Inflammatory macrophage (primary cell): ENCODE results near the gene RGS6.

Experiments
- DNase-seq, 2 donors: peaks; one replicate each; pipeline ENCODE4 v3.0.0-alpha.2; 2020 to 2022

RGS6 gene

DNA sequence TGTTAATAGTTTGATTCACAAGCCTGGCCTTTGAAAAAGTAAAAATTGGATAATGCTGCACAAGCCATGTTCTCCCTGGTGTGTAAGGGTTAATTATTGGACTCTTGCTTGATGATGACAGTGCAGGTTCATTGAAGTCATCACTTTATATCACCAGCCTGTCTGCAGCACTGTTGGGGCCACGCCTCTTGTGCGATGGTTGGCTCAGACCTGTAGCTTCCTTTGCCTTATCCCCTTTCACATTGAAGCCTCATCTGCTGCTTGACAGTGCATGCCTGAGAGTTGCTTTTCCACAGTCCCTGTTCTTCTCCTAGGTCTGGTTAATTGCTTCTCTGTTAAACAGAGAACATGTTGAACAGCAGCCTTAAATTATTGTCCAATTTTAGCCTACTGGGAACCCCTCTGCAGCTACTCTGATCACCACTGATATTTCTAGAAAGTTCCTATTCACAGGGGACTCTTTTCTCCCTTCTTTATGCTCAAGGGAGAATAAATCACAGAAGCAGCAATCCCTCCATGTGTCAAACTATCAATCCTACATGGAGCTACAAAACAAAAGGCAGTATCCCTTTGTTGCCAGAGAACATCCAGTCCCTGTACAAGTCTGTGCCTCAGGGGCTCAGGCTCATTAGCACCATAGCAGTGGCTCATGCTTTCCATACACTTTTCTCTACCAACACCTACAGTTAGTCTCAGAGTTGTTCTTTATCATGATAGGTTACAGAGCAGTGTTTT, 322.1 kb downstream of the RGS6 start:
- DNase-seq, result no peak

DNA sequence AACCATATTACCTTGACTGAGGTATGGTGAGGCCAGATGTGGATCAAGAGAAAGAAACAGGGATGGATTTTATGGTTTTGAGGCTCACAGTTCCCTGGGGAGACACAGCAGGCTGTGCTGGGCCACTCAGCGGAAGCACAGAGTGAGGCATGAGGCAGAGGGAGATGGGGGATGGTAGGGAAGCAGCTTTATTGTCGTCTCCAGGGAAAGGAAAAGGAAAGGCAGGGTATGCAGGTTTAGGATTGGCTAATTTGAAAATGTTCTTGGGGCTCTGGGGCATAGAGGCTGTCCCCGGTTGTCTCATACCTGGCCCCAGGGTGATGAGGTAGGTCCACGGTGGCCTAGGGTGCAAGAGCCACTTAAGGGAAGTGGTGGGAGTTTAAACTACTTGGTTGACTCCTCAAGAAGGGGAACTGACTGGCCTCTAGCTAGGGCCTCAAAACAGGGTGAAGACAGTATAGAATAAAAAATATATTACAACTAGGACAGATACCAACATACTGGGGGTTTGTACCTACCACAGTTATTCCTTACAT, 322.8 kb downstream of the RGS6 start:
- DNase-seq, result no peak

DNA sequence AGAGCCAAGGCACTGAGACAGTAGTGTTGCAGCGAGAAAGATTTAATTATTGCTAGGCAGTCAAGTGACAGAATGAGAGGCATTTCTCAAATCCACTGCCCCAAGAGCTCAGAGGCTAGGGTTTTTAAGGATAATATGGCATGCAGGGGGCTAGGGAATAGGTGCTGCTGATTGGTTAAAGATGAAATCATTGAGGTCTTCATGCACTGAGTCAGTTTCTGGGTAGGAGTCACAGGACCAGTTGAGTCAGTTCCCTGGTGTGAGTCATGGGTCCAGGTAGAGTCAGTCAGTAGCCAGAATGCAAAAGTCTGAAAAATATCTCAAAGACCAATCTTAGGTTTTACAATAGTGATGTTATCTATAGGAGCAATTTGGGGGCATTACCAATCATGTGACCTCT, 323.8 kb downstream of the RGS6 start:
- DNase-seq, result no peak

DNA sequence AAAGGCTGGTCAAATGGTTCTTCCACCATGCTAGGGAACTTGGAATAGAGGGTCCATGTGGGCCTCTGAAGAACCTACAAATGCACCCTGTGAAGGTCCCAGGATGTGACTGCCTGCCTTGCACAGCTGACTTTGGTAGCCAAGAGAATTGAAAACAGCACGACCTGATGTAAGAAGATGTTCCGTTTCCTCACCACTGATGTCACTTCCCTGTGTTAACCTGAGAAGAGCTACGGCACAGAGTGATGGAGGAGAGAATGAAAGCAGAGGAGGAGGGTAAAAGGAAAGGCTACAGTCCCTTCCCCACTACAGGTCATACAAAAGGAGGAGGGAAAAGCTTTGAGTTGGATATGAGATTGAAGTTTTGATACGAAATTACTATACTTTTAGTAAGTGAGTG, 328.8 kb downstream of the RGS6 start:
- no peak for DNase-seq

DNA sequence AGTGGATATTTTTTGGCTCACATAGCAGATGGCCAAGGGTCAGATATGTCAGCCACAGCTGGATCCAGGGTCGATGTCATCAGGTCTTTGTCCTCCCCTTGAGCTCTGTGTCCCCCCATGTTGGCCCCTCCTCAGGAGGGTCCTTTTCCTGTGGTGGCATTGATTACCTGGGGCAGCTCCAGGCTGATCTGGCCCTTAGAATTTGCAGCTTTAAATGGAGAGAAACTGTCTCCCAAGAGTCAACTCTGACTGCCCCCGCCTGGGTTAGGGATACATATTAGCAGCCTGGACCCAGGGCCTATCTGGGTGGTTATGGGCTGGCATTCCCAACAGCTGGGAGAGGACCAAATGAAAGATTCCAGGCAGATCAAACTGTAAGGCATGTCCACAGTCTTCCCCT, 330.5 kb downstream of the RGS6 start:
- no peak for DNase-seq

DNA sequence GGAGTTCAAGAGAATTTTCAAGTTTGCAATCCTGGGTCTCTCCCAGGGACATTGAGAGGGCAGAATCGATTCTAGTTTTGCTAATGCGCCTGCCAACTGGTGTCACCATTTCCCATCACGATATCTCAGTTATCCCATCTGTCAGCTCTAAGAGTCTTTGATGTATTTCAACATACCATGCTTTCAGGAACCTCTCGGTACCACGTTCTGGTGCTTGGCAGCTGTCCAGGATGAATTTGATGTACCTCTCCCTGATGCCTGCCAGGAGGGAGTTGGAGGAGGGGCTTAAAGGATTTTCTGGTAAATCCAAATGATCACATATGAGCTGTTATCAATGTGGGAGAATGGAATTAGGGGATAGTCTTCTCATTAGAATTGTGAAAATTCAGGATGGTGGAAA, 332.5 kb downstream of the RGS6 start:
- no peak for DNase-seq

DNA sequence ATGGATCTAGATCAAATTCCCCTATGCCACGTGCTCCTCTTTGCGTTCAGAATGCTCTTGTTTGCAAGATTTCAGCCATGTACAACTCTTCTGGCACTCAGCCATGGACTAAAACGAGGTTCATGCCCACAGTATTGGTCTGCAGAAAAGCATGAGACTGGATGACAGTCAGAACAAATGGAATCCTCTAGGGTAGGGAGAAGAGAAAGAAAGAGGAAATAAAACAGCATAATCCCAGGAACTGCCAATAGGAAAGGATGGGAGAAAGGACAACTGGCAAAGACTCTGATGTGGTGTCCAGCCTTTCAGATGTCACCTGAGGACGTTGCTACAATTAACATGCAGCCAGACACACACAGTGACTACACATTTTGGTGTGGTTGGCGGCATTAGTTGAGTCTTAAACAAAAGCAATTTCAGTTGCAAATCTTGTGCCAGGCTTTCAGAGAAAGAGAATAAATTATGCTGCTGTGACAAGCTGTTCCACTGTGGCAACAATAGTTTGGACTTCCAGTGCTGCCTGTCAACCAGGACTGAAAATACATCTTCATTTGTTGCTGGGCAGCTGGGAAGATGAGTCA, 338.0 kb downstream of the RGS6 start:
- DNase-seq, result no peak

DNA sequence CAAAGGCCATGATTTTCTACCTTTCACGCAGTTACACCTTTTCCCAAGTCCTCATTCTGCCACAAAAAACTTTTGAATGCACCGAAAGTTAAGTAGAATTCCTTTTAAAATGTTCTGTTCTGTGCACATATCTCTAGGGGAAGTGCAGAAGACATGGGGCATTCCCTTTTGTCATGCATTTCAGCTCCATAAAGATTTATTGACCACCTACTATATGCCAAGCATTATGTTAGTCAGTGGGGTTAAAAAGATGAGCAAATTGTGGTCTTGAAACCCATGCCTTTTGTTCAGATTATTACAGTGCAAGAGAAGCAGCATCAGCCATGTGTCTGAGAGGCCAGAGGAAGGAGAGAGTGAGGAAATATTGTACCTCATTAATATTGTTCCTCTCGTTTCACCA, 338.5 kb downstream of the RGS6 start:
- DNase-seq, result no peak

DNA sequence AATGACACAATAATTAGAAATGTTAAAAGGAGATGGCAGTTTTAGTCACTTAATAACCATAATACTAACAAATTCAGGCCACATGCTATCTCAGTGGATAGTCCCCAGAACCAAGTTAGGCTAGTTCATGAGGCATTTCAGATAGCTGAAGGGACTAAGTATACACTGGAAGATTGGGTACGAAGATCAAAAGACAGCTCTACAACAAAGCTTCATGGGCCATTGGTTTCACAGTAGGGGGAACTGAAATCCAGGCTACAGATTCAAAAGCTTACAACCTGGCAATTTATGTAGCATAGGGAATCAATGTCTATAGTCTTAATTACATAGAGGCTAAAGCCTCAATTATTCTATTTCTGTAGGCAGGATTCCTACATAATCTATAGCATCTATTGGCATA, 343.0 kb downstream of the RGS6 start:
- no peak for DNase-seq

DNA sequence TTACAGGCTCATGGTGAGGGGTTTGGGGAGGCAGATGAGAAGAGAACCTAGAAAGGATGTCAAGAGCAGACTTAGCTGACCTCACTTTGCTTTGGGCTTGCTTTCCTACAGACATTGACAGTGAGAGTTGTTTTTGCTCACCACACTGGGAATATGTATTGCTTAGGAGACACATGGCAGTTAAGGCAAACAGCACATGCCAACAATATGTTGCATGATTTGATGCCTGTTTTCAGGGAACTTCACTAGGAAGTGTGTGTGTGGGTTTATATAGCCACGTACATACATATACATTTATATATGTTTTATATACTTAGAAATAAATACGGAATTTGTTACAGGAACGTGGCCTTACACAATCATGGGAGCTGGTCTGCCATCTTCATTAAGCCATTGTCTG, 346.1 kb downstream of the RGS6 start:
- DNase-seq, result no peak

DNA sequence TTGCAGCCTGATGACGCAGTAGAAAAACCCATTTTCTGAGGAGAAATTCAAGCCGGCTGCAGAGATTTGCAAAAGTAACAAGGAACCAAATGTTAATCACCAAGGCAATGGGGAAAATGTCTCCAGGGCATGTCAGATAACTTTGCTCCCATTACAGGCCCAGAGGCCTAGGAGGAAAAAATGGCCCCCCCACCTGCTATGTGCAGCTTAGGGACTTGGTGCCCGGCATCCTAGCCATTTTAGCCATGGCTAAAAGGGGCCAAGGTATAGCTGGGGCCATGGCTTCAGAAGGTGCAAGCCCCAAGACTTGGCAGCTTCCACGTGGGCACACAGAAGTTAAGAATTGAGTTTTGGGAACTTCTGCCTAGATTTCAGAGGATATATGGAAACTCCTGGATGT, 351.9 kb downstream of the RGS6 start:
- DNase-seq, result no peak

DNA sequence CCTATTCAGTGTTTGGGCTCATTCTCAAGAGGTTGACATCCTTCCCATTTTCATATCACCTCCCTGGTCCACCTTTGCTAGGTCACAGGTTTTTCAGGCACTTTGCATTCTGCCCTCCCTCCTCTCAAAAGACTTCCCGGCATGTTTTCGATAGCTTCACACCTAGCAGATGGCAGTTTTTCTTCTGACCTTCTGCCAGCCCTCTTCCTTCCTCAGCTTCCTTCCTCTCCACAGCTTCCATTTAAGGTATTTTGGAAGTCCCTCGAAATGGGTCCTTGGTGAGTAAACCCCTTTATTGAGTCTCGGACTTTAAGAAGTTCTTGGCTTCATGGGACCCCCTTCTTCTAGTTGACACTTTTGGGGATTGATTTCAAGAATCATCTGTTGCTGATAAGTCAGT, 358.0 kb downstream of the RGS6 start:
- DNase-seq, result no peak

DNA sequence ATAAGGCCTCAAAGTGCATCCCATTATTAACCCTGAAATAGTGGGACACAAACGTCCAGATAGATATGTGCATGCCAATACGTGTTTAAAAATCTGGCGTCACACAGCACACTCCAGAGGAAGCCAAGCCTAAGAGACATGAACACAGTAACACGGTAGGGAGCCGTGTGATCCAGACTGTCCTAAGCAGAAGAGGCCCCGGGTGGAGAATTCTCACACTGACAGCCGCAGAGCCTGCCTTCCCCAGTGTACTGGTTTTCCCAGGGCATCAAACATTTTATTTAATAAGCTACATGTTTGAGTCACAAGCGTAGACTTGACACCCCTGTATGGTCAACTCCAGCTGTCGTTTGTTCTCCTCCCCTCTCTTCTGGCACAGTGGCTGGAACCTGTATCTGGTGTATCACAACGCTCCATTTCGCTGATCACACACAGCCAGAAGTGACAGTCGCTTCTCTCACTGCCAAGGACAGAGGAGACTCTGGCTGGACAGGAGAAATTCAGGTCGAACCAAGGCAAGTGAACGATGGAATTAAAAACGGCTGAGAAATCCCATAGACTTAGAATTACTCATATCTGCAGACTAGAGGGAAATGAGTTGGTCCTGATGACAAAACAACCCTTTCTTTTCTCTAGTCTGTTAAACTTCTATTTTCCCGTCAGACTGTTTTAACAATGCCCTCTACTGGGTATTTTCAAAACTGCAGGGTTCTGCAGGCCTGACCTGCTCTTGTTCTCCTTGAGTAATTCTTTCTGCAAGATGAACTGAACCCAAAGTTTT, 359.9 kb downstream of the RGS6 start:
- DNase-seq, result peak; percentile 51 to 53

DNA sequence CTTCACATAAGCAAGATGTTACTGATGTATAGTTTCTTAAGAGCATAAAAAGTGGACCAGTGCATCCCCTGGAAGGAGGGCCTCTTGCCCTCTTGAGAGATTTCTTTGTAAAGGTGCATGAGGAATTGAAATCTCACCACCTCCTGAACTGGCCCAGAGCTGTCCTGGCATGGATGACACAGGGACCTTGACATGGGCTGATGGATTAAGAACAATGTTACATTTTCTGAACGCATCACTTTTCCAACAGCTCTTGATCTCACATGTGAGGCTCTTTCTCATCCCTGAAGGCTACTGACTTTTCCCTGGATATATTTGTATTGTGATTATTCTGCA, 360.4 kb downstream of the RGS6 start:
- no peak for DNase-seq

DNA sequence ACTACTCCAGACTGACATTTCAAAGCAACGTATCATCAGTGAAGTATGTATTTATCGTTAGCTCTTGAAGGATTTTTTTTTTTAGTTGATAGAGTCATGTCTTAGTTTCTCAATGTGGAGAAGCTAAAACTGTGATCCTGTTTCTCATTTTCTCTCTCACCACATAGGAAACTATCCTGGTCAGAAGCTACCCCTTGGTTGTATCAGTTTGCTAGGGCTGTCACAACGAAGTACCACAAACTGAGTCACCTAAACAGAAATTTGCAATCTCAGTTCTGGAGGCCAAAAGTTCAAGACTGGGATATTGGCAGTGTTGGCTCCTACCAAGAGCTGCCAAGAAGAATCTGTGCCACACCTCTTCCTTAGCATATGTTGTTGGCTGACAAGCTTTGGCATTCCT, 369.1 kb downstream of the RGS6 start:
- no peak for DNase-seq

DNA sequence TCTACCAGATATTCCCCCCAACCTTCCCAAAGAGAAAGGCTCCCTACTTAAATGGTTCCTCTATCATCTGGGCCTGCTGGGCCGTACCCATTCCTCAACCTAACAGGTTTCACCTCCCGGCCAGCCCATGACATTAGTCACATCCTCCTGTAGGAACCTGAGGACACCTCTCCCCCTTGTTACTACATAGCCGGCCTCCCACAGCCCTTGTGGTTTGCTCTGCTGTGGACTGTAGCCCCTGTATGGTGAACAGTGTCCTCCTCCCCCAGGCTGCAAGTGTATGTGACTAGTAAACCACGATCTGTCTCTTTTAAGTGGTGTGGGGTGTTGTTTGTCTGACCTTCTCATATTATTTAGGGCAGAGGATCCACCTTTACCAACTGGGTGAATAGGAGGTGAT, 371.7 kb downstream of the RGS6 start:
- DNase-seq, result no peak

DNA sequence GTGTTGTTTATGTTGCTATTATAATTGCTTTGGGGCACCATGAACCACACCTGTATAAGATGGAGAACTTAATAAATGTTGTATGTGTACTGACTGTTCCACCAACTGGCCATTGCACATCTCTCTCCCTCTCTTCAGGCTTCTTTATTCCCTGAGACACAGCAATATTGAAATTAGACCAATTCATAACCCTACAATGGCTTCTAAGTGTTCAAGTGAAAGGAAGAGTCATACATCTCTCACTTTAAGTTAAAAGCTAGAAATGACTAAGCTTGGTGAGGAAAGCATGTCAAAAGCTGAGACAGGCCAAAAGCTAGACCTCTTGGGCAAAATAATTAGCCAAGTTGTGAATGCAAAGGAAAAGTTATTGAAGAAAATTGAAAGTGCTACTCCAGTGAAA, 373.3 kb downstream of the RGS6 start:
- no peak for DNase-seq

DNA sequence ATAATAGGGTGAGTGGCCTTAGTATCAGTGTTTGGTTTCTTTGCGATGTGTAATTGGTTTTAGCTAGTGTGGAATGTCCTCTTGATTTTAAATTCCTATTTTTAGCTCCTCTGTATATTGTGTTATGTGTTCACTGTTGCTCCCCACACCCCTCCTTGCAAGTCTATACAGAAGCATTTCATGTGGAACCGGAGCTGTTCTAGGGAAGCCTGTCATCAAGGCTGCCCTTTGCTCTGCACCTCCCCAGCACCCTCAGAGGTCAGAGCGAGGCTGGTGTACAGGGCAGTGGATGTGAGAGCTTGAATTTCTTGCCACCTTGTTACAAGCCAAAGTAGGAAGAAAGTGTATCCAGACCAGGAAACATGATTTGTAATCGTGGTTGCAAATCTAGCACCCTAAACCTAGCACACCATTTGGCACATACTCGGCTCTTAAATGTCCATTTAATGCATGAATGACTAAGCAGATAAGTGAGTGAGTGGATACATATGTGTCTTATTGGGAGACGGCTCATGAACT, 376.8 kb downstream of the RGS6 start:
- no peak for DNase-seq

DNA sequence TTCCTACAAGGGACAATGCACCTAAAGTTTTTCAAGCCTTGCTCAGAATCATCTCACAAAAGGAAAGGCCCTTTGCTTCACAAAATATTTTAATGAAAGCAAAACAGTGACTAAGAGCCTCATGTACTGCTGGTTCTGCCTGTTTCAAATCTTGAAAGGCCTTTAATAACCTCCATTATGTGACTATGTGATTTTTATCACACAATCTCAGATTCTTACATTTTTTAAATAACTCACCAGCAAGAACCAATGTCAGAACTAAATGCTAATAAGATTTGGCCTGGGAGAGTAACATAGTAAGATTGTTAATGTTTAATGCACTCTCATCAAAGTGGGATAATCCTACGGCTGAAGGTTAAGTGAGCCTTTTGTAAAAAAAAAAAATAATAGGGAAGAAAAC, 378.9 kb downstream of the RGS6 start:
- DNase-seq, result no peak

DNA sequence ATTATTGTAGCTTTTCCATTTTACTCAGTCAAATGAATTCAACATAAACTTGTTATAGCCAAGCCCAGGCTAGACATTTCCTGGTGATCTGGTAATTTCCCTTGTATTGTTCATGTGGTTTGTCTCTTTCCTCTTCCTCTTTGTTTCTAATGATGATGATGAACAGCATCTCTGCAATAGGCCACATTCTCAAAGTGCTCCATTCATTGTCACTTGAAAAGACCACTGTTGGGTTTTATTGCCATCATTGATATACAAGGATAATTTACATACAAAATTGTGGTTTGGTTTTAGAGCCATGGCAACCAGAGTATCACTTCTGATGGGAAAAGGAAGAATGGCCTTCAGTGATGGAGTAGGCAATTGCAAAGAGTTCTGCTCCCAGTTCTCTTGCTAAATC, 379.3 kb downstream of the RGS6 start:
- no peak for DNase-seq

DNA sequence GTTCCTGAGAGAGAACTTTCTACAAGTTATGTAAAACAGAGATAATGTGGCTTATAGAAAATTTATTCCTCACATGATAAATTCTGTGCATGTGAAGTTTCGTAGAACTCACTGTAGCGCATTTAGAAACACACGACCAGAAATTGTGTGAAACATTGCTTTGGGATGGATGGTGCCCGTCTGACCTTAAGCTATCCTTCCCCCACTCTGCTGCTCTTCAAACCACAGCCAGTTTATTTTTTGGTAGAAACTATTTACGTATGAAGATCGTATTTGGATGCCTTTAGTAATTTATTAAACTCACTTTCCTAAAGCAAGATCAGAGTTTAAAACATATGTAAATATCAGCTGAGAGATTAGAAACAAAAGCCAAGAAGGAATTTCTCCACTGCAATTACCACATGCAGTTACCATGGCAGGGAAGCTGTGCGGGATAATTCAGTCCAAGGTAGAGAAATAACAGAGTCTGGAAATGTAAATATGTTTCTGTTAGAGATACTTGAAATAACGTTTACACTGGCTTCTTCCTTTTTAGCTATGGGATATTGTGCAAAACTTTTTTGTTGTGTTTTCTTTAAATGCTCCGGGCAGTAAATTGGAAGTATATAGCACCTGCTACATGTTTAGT, 382.7 kb downstream of the RGS6 start:
- no peak for DNase-seq

DNA sequence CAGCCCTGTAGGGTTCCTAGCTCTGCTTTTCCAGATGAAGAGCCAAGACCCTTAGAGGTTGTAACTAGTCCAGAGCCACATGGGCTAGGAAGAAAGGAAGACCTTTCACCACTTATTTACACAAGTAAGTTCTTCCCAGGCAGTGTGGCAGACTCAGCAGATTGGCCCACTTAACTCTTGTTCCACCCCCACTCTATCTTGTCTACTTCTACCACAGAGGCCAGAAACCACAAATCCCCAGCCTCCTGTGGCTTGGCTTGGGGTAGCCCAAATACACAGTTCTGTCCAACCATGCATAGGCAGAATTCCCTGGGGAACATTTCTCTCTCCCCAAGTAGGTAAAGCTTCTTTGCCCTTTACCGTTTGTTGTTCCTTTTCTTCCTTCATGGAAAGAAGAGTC, 383.5 kb downstream of the RGS6 start:
- no peak for DNase-seq

DNA sequence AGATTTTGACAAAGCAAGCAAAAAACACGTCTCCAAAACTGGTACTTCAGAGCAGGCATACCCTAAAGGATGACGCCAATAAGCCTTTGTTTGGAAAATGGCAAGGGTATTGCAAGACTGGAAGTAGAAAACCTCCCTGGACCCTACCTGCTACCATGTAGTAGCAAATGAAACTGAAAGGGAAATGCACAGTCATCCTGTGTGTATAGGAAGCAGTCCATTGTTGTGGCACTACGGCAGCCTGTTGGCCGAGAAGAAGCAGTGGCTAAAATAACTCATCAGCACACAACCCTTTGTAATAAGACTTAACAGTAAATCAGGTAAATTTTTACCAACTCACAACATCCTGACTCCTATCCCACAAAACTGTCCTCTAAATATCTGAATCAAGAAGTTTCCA, 386.4 kb downstream of the RGS6 start:
- DNase-seq, result no peak
